Thoracic aorta (tissue), 2 donors: ENCODE data around the gene E2F6. TPM values are rescaled to one million over a fixed set of nuclear protein-coding genes. Genes with fewer than 3 reads are reported as not detected.

ENCODE experiments used
- ATAC-seq: fragments of 150-250 bp; one replicate; pipeline ENCODE4 v1.8.0; 2017; ENCODE audit warnings: low read depth; ENCODE audit not compliant: insufficient number of reproducible peaks, low FRiP score
- DNase-seq: peaks from one replicate; pipeline ENCODE4 v3.0.0-alpha.2; 2020; ENCODE audit warnings: low spot score
- H3K27ac ChIP-seq, 2 donors: fragments of 200-600 bp; sonication (generic); 1 replicate in 1 of 2; 2 replicates in 1 of 2; pipeline ENCODE4 v1.5.1; 2016; ENCODE audit warnings: mild to moderate bottlenecking in 2 of 2, moderate library complexity in 2 of 2
- H3K27me3 ChIP-seq: fragments of 200-600 bp; sonication (generic); replicated peaks from 2 replicates; pipeline ENCODE4 v1.6.0; 2016; ENCODE audit warnings: mild to moderate bottlenecking; ENCODE audit not compliant: insufficient read depth
- H3K36me3 ChIP-seq: fragments of 200-600 bp; sonication (generic); one replicate; pipeline ENCODE4 v1.5.1; 2016
- H3K4me1 ChIP-seq, 2 donors: fragments of 200-600 bp; sonication (generic); 1 replicate in 1 of 2; 2 replicates in 1 of 2; pipeline versions ENCODE4 v1.5.1 to v1.6.0; 2016; ENCODE audit warnings: low read depth in 2 of 2, mild to moderate bottlenecking in 1 of 2; ENCODE audit not compliant: control insufficient read depth in 1 of 2
- H3K4me3 ChIP-seq: fragments of 200-600 bp; sonication (generic); 2 replicates; pipeline ENCODE4 v1.5.1; 2016; ENCODE audit warnings: mild to moderate bottlenecking
- H3K9me3 ChIP-seq: fragments of 200-600 bp; sonication (generic); 2 replicates; pipeline ENCODE4 v1.5.1; 2016
- total RNA-seq, 2 donors: library from RNA; depleted of rRNA; stranded (reverse); fragments of >200 nt; gene quantifications; one replicate each; pipeline versions ENCODE4 v1.1.0 to v1.2.3, GENCODE V29; 2016
- TF ChIP-seq, protein P1 (sequence below): fragments of 200-600 bp; sonication (generic); IDR thresholded peaks from one replicate; pipeline ENCODE4 v1.5.1; 2019; ENCODE audit warnings: antibody characterized with exemption

The E2F6 gene
- total RNA-seq, 2 donors from 2014 or later, result 4.2 to 16.6 TPM

DNA sequence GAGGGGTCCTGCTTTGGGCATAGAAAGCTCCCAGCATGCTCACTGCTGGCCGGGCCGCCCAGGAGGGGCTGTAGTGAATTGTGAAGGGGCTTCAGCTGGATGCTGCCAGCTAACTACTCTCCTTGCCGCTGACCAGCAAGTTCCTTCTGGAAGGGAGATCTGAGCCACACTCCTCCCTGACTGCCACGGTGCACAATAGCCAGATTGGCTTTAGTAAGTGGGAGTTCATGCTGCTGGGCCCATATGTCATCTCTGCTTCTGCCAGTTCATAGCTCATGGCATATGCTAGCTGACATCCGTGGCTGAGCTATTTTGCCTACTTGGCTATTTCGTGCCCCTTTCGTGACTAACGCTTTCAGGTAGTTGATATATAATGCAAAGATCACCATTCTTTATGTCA lies 69.9 kb downstream of the E2F6 start:
- Histone ChIP-seq H3K36me3 (no peaks in the 10 kb centered on the region), H3K4me1 (peaks cover 14 to 45% of the 10 kb centered on the region in 2 donors), H3K27me3 (no peaks in the 10 kb centered on the region), H3K9me3 (no peaks in the 10 kb centered on the region), H3K27ac (no peak overlapping the region), H3K4me3 (no peak overlapping the region)
- DNase-seq (no peak), ATAC-seq (no peak)
- TF ChIP-seq, protein P1, sequence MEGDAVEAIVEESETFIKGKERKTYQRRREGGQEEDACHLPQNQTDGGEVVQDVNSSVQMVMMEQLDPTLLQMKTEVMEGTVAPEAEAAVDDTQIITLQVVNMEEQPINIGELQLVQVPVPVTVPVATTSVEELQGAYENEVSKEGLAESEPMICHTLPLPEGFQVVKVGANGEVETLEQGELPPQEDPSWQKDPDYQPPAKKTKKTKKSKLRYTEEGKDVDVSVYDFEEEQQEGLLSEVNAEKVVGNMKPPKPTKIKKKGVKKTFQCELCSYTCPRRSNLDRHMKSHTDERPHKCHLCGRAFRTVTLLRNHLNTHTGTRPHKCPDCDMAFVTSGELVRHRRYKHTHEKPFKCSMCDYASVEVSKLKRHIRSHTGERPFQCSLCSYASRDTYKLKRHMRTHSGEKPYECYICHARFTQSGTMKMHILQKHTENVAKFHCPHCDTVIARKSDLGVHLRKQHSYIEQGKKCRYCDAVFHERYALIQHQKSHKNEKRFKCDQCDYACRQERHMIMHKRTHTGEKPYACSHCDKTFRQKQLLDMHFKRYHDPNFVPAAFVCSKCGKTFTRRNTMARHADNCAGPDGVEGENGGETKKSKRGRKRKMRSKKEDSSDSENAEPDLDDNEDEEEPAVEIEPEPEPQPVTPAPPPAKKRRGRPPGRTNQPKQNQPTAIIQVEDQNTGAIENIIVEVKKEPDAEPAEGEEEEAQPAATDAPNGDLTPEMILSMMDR, result no peak

DNA sequence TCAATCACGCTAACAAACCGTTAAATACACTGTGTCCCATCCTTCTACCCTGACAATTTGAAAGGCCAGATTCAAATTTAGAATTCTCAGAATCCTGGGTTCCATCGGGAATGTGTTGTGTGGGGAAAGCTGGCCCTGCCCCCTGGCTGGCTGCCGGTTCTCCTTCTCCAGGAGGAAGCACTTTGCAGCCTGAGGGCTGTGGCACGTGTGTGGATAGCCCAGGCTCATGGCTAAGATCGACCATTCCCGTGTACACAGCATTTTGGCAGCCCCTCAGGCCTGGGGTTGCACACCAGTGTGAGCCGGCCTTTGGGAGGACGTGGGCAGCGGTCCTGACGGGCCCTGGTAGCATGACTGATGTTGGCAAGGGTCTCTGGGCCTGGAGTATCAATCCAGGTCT lies 70.6 kb downstream of the E2F6 start:
- no peaks in the 10 kb centered on the region for H3K36me3 ChIP-seq
- no peaks in the 10 kb centered on the region for H3K9me3 ChIP-seq
- peaks cover 14 to 48% of the 10 kb centered on the region in 2 donors for H3K4me1 ChIP-seq
- peak overlapping the region in 1 of 2 donors; percentile 47 for H3K27ac ChIP-seq
- DNase-seq (no peak), ATAC-seq (no peak)
- H3K4me3 ChIP-seq, result no peak overlapping the region
- TF ChIP-seq, protein P1, result no peak
- no peaks in the 10 kb centered on the region for H3K27me3 ChIP-seq

Other genes starting within 250 kb of the E2F6 start
- 10 to 100 TPM; 85.8 to 96.6 TPM for gene ROCK2, start 121.5 kb downstream of the E2F6 start, total RNA-seq
- 10 to 100 TPM in 1 of 2 donors, 1 to 10 TPM in 1; 2.4 to 13.5 TPM for gene GREB1, start 67.9 kb upstream of the E2F6 start, total RNA-seq
- gene NTSR2, start 204.0 kb upstream of the E2F6 start, total RNA-seq, result not detected